ENCODE measurements around the gene NSUN2.

Gene NSUN2

GRCh38 chr5:6557807-6558575 lies 74.9 kb downstream of the NSUN2 start:
- no peak for DNase-seq (ENCODE audit: low spot score)

GRCh38 chr5:6556802-6557102 lies 76.1 kb downstream of the NSUN2 start:
- no peak for DNase-seq (ENCODE audit: low spot score)

- DNase-seq (ENCODE audit: low spot score) = no peak
Measured at GRCh38 chr5:6556089-6556801, 76.6 kb downstream of the NSUN2 start.

GRCh38 chr5:6554812-6555211 lies 78.0 kb downstream of the NSUN2 start:
- no peak for DNase-seq (ENCODE audit: low spot score)

GRCh38 chr5:6553972-6554371 lies 78.9 kb downstream of the NSUN2 start:
- DNase-seq (ENCODE audit: low spot score) = no peak

GRCh38 chr5:6552612-6553011 lies 80.2 kb downstream of the NSUN2 start:
- no peak for DNase-seq (ENCODE audit: low spot score)

GRCh38 chr5:6551955-6552313 lies 80.9 kb downstream of the NSUN2 start:
- DNase-seq (ENCODE audit: low spot score) = no peak

- no peak for DNase-seq (ENCODE audit: low spot score)
Measured at GRCh38 chr5:6551287-6551954, 81.4 kb downstream of the NSUN2 start.

- no peak for DNase-seq (ENCODE audit: low spot score)
Measured at GRCh38 chr5:6550628-6551027, 82.2 kb downstream of the NSUN2 start.

Measured in AG08395 (cell line).